Common myeloid progenitor, CD34-positive (primary cell): ENCODE data around the gene ARMC3.

Experiments
- CTCF ChIA-PET: fragments of 350-600 bp; sonication (Branson Sonifier 250); formaldehyde crosslinking; loops from one replicate; lab custom pipeline; 2021; ENCODE audit warnings: antibody characterized with exemption; lab: Charles Lee
- POLR2A ChIA-PET: fragments of 350-600 bp; sonication (Branson Sonifier 250); formaldehyde crosslinking; loops from one replicate; lab custom pipeline; 2021; ENCODE audit warnings: antibody characterized with exemption; lab: Charles Lee
- DNase-seq, 3 donors: peaks; one replicate each; pipeline versions ENCODE4 v3.0.0 to v3.0.0-alpha.2; 2013
- H3K27ac ChIP-seq, 2 experiments: 1 replicate in 1 of 2; 2 replicates in 1 of 2; pipeline ENCODE4 v1.7.0; 2013; ENCODE audit warnings: inconsistent platforms in 2 of 2, low read length in 2 of 2, mild to moderate bottlenecking in 2 of 2, low read depth in 1 of 2, moderate library complexity in 1 of 2; ENCODE audit not compliant: severe bottlenecking in 2 of 2, insufficient read depth in 1 of 2, poor library complexity in 1 of 2
- H3K27me3 ChIP-seq, 5 experiments: replicated peaks in 2 of 5; 1 replicate in 3 of 5; 2 replicates in 2 of 5; pipeline versions ENCODE4 v1.6.1 to v1.7.0; 2013; ENCODE audit warnings: low read length in 4 of 5, mild to moderate bottlenecking in 2 of 5, moderate library complexity in 2 of 5, inconsistent platforms in 1 of 5; ENCODE audit not compliant: insufficient read depth in 5 of 5, control insufficient read depth in 4 of 5
- H3K36me3 ChIP-seq, 4 experiments: 1 replicate in 2 of 4; 2 replicates in 2 of 4; pipeline versions ENCODE4 v1.6.1 to v1.7.0; 2013; ENCODE audit warnings: low read length in 3 of 4, control low read depth in 1 of 4, mild to moderate bottlenecking in 1 of 4; ENCODE audit not compliant: control insufficient read depth in 4 of 4, insufficient read depth in 4 of 4
- H3K4me1 ChIP-seq, 4 experiments: 1 replicate in 3 of 4; 2 replicates in 1 of 4; pipeline versions ENCODE4 v1.6.1 to v1.7.1; 2013; ENCODE audit warnings: low read length in 3 of 4, mild to moderate bottlenecking in 3 of 4, control low read depth in 1 of 4, inconsistent platforms in 1 of 4, moderate library complexity in 1 of 4; ENCODE audit not compliant: control insufficient read depth in 4 of 4, insufficient read depth in 4 of 4; ENCODE audit errors: control extremely low read depth in 1 of 4
- H3K4me3 ChIP-seq, 7 experiments: 1 replicate in 4 of 7; 2 replicates in 3 of 7; pipeline versions ENCODE4 v1.5.1 to v1.7.0; 2013; ENCODE audit warnings: mild to moderate bottlenecking in 7 of 7, low read length in 6 of 7, moderate library complexity in 6 of 7, inconsistent platforms in 2 of 7, low read depth in 2 of 7, control low read depth in 1 of 7; ENCODE audit not compliant: insufficient read depth in 4 of 7, control insufficient read depth in 1 of 7; ENCODE audit errors: extremely low read depth in 1 of 7
- H3K9me3 ChIP-seq, 5 experiments: 1 replicate in 4 of 5; 2 replicates in 1 of 5; pipeline versions ENCODE4 v1.6.1 to v1.7.1; 2013; ENCODE audit warnings: low read length in 4 of 5, mild to moderate bottlenecking in 2 of 5, inconsistent platforms in 1 of 5, low read depth in 1 of 5, moderate library complexity in 1 of 5; ENCODE audit not compliant: control insufficient read depth in 4 of 5, insufficient read depth in 2 of 5; ENCODE audit errors: control extremely low read depth in 1 of 5
- WGBS: methylation state at CpG from one replicate; pipeline ENCODE4 v1.1.5; 2013; ENCODE audit not compliant: insufficient coverage; 5-methylcytosine and 5-hydroxymethylcytosine counted together

Gene ARMC3

GRCh38 chr10:22977751-22978150 is 49.9 kb downstream of the ARMC3 start:
- no peak overlapping the region for H3K27ac ChIP-seq
- CTCF ChIA-PET: no interaction called here
- no peak for DNase-seq
- WGBS: no CpG with 5 or more reads among the region's 1 CpG
- POLR2A ChIA-PET: no interaction called here
- no peaks in the 10 kb centered on the region for H3K4me1 ChIP-seq
- no peak overlapping the region for H3K4me3 ChIP-seq
- no peaks in the 10 kb centered on the region for H3K9me3 ChIP-seq
- H3K36me3 ChIP-seq: no peaks in the 10 kb centered on the region
- H3K27me3 ChIP-seq: no peaks in the 10 kb centered on the region

- H3K27me3 ChIP-seq: no peaks in the 10 kb centered on the region
- POLR2A ChIA-PET: no interaction called here
- H3K4me1 ChIP-seq: no peaks in the 10 kb centered on the region
- H3K27ac ChIP-seq: no peak overlapping the region
- H3K36me3 ChIP-seq: no peaks in the 10 kb centered on the region
- no peak overlapping the region for H3K4me3 ChIP-seq
- 100% methylated on average over 2 of the region's 2 CpGs for WGBS
- H3K9me3 ChIP-seq: no peaks in the 10 kb centered on the region
- no peak for DNase-seq
- CTCF ChIA-PET: no interaction called here
Measured at GRCh38 chr10:22978287-22978686, 50.4 kb downstream of the ARMC3 start.

- Histone ChIP-seq H3K9me3 (no peaks in the 10 kb centered on the region), H3K4me3 (no peak overlapping the region), H3K27me3 (no peaks in the 10 kb centered on the region), H3K27ac (no peak overlapping the region), H3K4me1 (peaks cover 0 to 3% (median 1%) of the 10 kb centered on the region in 4 experiments), H3K36me3 (no peaks in the 10 kb centered on the region)
- CTCF ChIA-PET: no interaction called here
- DNase-seq: no peak
- POLR2A ChIA-PET: no interaction called here
- no CpG with 5 or more reads among the region's 1 CpG for WGBS
Measured at GRCh38 chr10:22978918-22979317, 51.1 kb downstream of the ARMC3 start.

- no CpG with 5 or more reads among the region's 2 CpGs for WGBS
- Histone ChIP-seq H3K4me3 (no peak overlapping the region), H3K9me3 (no peaks in the 10 kb centered on the region), H3K36me3 (no peaks in the 10 kb centered on the region), H3K27ac (no peak overlapping the region), H3K4me1 (peaks cover 0 to 3% (median 1%) of the 10 kb centered on the region in 4 experiments), H3K27me3 (no peaks in the 10 kb centered on the region)
- DNase-seq: no peak
- ChIA-PET POLR2A (no interaction called here), CTCF (interaction anchor here (1.2 to 1.5 kb wide), 2 partner anchors 9 to 339 kb away, joined by 3 to 7 read pairs; no protein-coding TSS in a partner anchor)
Measured at GRCh38 chr10:22980822-22981221, 53.0 kb downstream of the ARMC3 start.

GRCh38 chr10:22984066-22984465 is 56.2 kb downstream of the ARMC3 start:
- Histone ChIP-seq H3K4me1 (peaks cover 0 to 6% (median 4%) of the 10 kb centered on the region in 4 experiments), H3K27me3 (no peaks in the 10 kb centered on the region), H3K27ac (no peak overlapping the region), H3K36me3 (no peaks in the 10 kb centered on the region), H3K9me3 (no peaks in the 10 kb centered on the region), H3K4me3 (no peak overlapping the region)
- CTCF ChIA-PET: interaction anchor here (0.6 kb wide), 1 partner anchor 433 kb away, joined by 3 read pairs; no protein-coding TSS in a partner anchor
- DNase-seq: no peak
- POLR2A ChIA-PET: no interaction called here
- WGBS: 33% methylated on average over 2 of the region's 5 CpGs

- POLR2A ChIA-PET: no interaction called here
- Histone ChIP-seq H3K4me3 (no peak overlapping the region), H3K27ac (no peak overlapping the region), H3K27me3 (peaks cover 0 to 2% (median 0%) of the 10 kb centered on the region in 5 experiments), H3K36me3 (no peaks in the 10 kb centered on the region), H3K9me3 (no peaks in the 10 kb centered on the region), H3K4me1 (peaks cover 0 to 7% (median 4%) of the 10 kb centered on the region in 4 experiments)
- CTCF ChIA-PET: interaction anchor here (0.6 to 5.5 kb wide), 8 partner anchors 391 to 993 kb away, joined by 3 to 30 read pairs (median 4); no protein-coding TSS in a partner anchor
- WGBS: no CpG with 5 or more reads among the region's 2 CpGs
- DNase-seq: peak; percentile 32 to 64 (median 64)
Measured at GRCh38 chr10:22986771-22987542, 59.1 kb downstream of the ARMC3 start.
